NCI-H2227 (cell line): ENCODE data around the gene LRRTM3.
A peak's percentile ranks its signal among the peaks of the same experiment; 100 is the strongest.

Experiments
- DNase-seq: peaks from one replicate; lab custom pipeline; 2025; ENCODE audit not compliant: unreplicated experiment; lab: John Stamatoyannopoulos, UW

Gene LRRTM3

GRCh38 chr10:66931949-66932343, 6.1 kb downstream of the LRRTM3 start:
- peak; percentile 37 for DNase-seq

GRCh38 chr10:66934711-66935110, 8.9 kb downstream of the LRRTM3 start:
- no peak for DNase-seq

GRCh38 chr10:66940965-66941364, 15.1 kb downstream of the LRRTM3 start:
- no peak for DNase-seq

GRCh38 chr10:66941491-66941890, 15.7 kb downstream of the LRRTM3 start:
- peak; percentile 43 for DNase-seq

GRCh38 chr10:66942407-66942806, 16.6 kb downstream of the LRRTM3 start:
- no peak for DNase-seq

- no peak for DNase-seq
Measured at GRCh38 chr10:66943590-66943989, 17.8 kb downstream of the LRRTM3 start.

GRCh38 chr10:66951896-66952295, 26.1 kb downstream of the LRRTM3 start:
- DNase-seq, result no peak

GRCh38 chr10:66958466-66958865, 32.6 kb downstream of the LRRTM3 start:
- DNase-seq, result no peak

GRCh38 chr10:66964946-66965345, 39.1 kb downstream of the LRRTM3 start:
- no peak for DNase-seq

- no peak for DNase-seq
Measured at GRCh38 chr10:66980246-66980815, 54.5 kb downstream of the LRRTM3 start.

- no peak for DNase-seq
Measured at GRCh38 chr10:66981361-66982052, 55.7 kb downstream of the LRRTM3 start.

GRCh38 chr10:66982053-66982420, 56.2 kb downstream of the LRRTM3 start:
- no peak for DNase-seq

GRCh38 chr10:66982792-66983474, 57.1 kb downstream of the LRRTM3 start:
- peak; percentile 34 for DNase-seq

GRCh38 chr10:66983475-66983818, 57.6 kb downstream of the LRRTM3 start:
- no peak for DNase-seq

- DNase-seq, result no peak
Measured at GRCh38 chr10:66990143-66990830, 64.5 kb downstream of the LRRTM3 start.

- no peak for DNase-seq
Measured at GRCh38 chr10:66996996-66997395, 71.2 kb downstream of the LRRTM3 start.

- no peak for DNase-seq
Measured at GRCh38 chr10:66999762-67000545, 74.1 kb downstream of the LRRTM3 start.

GRCh38 chr10:67004690-67005089, 78.9 kb downstream of the LRRTM3 start:
- no peak for DNase-seq

GRCh38 chr10:67005981-67006380, 80.1 kb downstream of the LRRTM3 start:
- no peak for DNase-seq

GRCh38 chr10:67011480-67011879, 85.6 kb downstream of the LRRTM3 start:
- DNase-seq, result no peak

- DNase-seq, result no peak
Measured at GRCh38 chr10:67011981-67012380, 86.1 kb downstream of the LRRTM3 start.
